HepG2 (cell line): ENCODE results near the gene BACH2. TPM values are rescaled to one million over a fixed set of nuclear protein-coding genes. Genes with fewer than 3 reads are reported as not detected.

Source experiments
- ESRRA ChIP-seq: sonication (generic); formaldehyde crosslinking; IDR thresholded peaks from 2 replicates; pipeline ENCODE4 v1.5.1; 2020; ENCODE audit warnings: mild to moderate bottlenecking, low read depth, missing genetic modification reagents
- FOXA3 ChIP-seq: IDR thresholded peaks from 2 replicates; pipeline ENCODE4 v1.6.1; 2016; ENCODE audit warnings: missing genetic modification reagents, missing compliant biosample characterization
- HMG20A ChIP-seq: IDR thresholded peaks from 2 replicates; pipeline ENCODE4 v1.6.1; 2016; ENCODE audit warnings: borderline replicate concordance
- HNF1A ChIP-seq, 2 experiments: sonication (generic) in 1 of 2; formaldehyde crosslinking in 1 of 2; IDR thresholded peaks; 2 replicates each; pipeline versions ENCODE4 v1.4.0 to v1.6.1; 2016 to 2020; ENCODE audit warnings: borderline replicate concordance in 1 of 2, low read depth in 1 of 2, mild to moderate bottlenecking in 1 of 2, missing genetic modification reagents in 1 of 2
- IKZF1 ChIP-seq: fragments of 450-650 bp; IDR thresholded peaks from 2 replicates; pipeline ENCODE4 v1.7.1; 2016
- KDM6A ChIP-seq: IDR thresholded peaks from 2 replicates; pipeline ENCODE4 v1.6.1; 2016; ENCODE audit warnings: low read depth
- NFE2L2 ChIP-seq: fragments of 150-350 bp; IDR thresholded peaks from 2 replicates; pipeline ENCODE4 v1.6.1; 2014; ENCODE audit warnings: low read length
- NPAS2 ChIP-seq: sonication (generic); formaldehyde crosslinking; IDR thresholded peaks from 2 replicates; pipeline ENCODE4 v1.8.0; 2022; ENCODE audit warnings: mild to moderate bottlenecking, missing genetic modification reagents, borderline replicate concordance
- USF2 ChIP-seq, 2 experiments: sonication (generic) in 1 of 2; formaldehyde crosslinking in 1 of 2; IDR thresholded peaks; 2 replicates each; pipeline versions ENCODE4 v1.5.1 to v1.6.1; 2011 to 2020; ENCODE audit warnings: borderline replicate concordance in 1 of 2, low read depth in 1 of 2, low read length in 1 of 2, mild to moderate bottlenecking in 1 of 2, missing genetic modification reagents in 1 of 2, moderate library complexity in 1 of 2
- YY1 ChIP-seq: IDR thresholded peaks from 2 replicates; pipeline ENCODE4 v1.6.1; 2011; ENCODE audit warnings: low read length, low read depth, moderate library complexity, mild to moderate bottlenecking; ENCODE audit not compliant: insufficient read depth, insufficient replicate concordance
- ZNF839 ChIP-seq: sonication (generic); formaldehyde crosslinking; IDR thresholded peaks from 2 replicates; pipeline ENCODE4 v1.4.0; 2020; ENCODE audit warnings: missing genetic modification reagents, mild to moderate bottlenecking, borderline replicate concordance
- polyA plus RNA-seq, 8 experiments: library from polyadenylated mRNA; depleted of rRNA in 3 of 8; stranded (reverse) in 7 of 8; unstranded in 1 of 8; fragments of >200 nt; fragmentation: Illumina TruSeq in 4 of 8; extraction: Trizol in 4 of 8; gene quantifications; 2 replicates each; pipeline versions ENCODE4 v1.2.1 to v1.2.3, GENCODE V29; 2011 to 2016; ENCODE audit warnings: low read depth in 4 of 8, missing spikeins in 1 of 8, mixed read lengths in 1 of 8; ENCODE audit not compliant: insufficient read depth in 1 of 8
- total RNA-seq, 5 experiments: library from RNA; depleted of rRNA; stranded (reverse); fragments of >200 nt; fragmentation: Illumina TruSeq; extraction: Trizol; gene quantifications; 2 replicates each; pipeline ENCODE4 v1.2.3, GENCODE V29; 2016; ENCODE audit warnings: low read depth in 1 of 5
- TF ChIP-seq, protein P1 (sequence below): sonication (generic); formaldehyde crosslinking; IDR thresholded peaks from 2 replicates; pipeline ENCODE4 v1.5.0; 2020; ENCODE audit warnings: missing genetic modification reagents, mild to moderate bottlenecking, borderline replicate concordance
- TF ChIP-seq, protein P2 (sequence below), 2 experiments: IDR thresholded peaks; 2 replicates each; pipeline ENCODE4 v1.6.1; 2011 to 2012; ENCODE audit warnings: low read length in 2 of 2, borderline replicate concordance in 1 of 2, low read depth in 1 of 2, mild to moderate bottlenecking in 1 of 2, moderate library complexity in 1 of 2
- TF ChIP-seq, protein P3 (sequence below), 2 experiments: fragments of 450-650 bp in 1 of 2; sonication (generic) in 1 of 2; formaldehyde crosslinking; IDR thresholded peaks; 2 replicates each; pipeline versions ENCODE4 v1.5.0 to v1.8.0; 2020 to 2022; ENCODE audit warnings: mild to moderate bottlenecking in 1 of 2, missing genetic modification reagents in 1 of 2

The BACH2 gene
- total and polyA plus RNA-seq, 2 of the 13 experiments (the other 11 are each of a cell fraction or from before 2014, with no cell fraction given): 0.01 TPM; not detected in 1

DNA sequence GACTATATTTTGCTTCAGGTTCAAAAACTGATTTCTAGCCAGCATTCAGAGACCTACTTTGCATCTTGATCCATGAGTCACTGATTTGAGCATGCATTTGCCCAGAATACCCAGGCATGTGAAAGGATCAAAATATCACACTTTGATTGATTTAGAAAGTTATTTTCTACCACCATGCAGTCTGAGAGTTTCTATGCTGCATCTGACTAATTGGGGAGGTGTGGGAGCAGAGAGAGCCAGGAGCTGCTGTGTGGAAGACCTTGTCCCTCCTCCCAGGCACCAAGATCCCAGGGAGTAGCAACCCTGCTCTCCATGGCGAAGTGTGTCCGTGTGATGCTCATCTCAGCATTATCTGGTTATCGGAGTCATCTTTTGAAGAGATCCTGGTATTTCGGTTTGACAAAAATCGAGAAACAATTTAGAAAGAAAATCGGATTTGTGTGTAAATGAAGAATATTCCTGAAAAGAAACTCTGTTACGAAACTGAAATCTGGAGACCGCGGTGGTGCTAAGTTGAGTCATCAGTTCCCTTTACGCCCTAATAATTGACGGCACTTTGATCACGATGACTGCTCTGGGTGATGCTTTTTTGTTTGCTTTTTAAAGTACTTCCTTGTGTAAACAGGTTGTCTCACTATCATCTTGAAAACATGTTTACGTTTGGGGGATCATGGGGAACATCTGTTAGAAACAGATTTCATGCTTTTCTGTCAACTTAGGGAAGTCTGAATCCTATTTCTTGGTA lies 193.4 kb downstream of the BACH2 start (continued):
- TF ChIP-seq NFE2L2: no peak
- TF ChIP-seq HNF1A (IDR thresholded peaks at IDR 0.05; ENCODE audit: low read depth): no peak
- no peak for TF ChIP-seq HNF1A (CRISPR knock-in tag; IDR thresholded peaks at IDR 0.05; ENCODE audit: borderline replicate concordance)
- no peak for TF ChIP-seq ESRRA (CRISPR knock-in tag)
- TF ChIP-seq, protein P1, sequence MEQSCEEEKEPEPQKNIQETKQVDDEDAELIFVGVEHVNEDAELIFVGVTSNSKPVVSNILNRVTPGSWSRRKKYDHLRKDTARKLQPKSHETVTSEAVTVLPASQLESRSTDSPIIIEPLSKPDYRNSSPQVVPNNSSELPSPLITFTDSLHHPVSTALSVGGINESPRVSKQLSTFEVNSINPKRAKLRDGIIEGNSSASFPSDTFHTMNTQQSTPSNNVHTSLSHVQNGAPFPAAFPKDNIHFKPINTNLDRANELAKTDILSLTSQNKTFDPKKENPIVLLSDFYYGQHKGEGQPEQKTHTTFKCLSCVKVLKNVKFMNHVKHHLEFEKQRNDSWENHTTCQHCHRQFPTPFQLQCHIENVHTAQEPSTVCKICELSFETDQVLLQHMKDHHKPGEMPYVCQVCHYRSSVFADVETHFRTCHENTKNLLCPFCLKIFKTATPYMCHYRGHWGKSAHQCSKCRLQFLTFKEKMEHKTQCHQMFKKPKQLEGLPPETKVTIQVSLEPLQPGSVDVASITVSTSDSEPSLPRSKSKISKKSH (CRISPR knock-in tag): no peak
- TF ChIP-seq IKZF1: no peak
- TF ChIP-seq, protein P2, sequence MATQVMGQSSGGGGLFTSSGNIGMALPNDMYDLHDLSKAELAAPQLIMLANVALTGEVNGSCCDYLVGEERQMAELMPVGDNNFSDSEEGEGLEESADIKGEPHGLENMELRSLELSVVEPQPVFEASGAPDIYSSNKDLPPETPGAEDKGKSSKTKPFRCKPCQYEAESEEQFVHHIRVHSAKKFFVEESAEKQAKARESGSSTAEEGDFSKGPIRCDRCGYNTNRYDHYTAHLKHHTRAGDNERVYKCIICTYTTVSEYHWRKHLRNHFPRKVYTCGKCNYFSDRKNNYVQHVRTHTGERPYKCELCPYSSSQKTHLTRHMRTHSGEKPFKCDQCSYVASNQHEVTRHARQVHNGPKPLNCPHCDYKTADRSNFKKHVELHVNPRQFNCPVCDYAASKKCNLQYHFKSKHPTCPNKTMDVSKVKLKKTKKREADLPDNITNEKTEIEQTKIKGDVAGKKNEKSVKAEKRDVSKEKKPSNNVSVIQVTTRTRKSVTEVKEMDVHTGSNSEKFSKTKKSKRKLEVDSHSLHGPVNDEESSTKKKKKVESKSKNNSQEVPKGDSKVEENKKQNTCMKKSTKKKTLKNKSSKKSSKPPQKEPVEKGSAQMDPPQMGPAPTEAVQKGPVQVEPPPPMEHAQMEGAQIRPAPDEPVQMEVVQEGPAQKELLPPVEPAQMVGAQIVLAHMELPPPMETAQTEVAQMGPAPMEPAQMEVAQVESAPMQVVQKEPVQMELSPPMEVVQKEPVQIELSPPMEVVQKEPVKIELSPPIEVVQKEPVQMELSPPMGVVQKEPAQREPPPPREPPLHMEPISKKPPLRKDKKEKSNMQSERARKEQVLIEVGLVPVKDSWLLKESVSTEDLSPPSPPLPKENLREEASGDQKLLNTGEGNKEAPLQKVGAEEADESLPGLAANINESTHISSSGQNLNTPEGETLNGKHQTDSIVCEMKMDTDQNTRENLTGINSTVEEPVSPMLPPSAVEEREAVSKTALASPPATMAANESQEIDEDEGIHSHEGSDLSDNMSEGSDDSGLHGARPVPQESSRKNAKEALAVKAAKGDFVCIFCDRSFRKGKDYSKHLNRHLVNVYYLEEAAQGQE (IDR thresholded peaks at IDR 0.05; ENCODE audit: borderline replicate concordance in 1 of 2, low read depth in 1 of 2, low read length in 2 of 2): peak in 1 of 2 experiments; percentile 23; a peak in 1 of 4 replicates
- no peak for TF ChIP-seq NPAS2 (CRISPR knock-in tag)
- TF ChIP-seq, protein P3, sequence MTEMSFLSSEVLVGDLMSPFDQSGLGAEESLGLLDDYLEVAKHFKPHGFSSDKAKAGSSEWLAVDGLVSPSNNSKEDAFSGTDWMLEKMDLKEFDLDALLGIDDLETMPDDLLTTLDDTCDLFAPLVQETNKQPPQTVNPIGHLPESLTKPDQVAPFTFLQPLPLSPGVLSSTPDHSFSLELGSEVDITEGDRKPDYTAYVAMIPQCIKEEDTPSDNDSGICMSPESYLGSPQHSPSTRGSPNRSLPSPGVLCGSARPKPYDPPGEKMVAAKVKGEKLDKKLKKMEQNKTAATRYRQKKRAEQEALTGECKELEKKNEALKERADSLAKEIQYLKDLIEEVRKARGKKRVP (CRISPR knock-in tag; IDR thresholded peaks at IDR 0.05): peak in 1 of 2 experiments; percentile 28; a peak in 1 of 4 replicates
- TF ChIP-seq YY1: no peak
- TF ChIP-seq HMG20A: peak; percentile 81; the same call in 1 of the 2 replicates
- no peak for TF ChIP-seq USF2 (IDR thresholded peaks at IDR 0.05; ENCODE audit: low read depth, low read length)
- no peak for TF ChIP-seq USF2 (CRISPR knock-in tag; IDR thresholded peaks at IDR 0.05; ENCODE audit: borderline replicate concordance)
- TF ChIP-seq ZNF839 (CRISPR knock-in tag): no peak
- TF ChIP-seq KDM6A (CRISPR knock-in tag): no peak
- peak; percentile 63 for TF ChIP-seq FOXA3
